NCI-H82 treated with DMSO at 0.1 percent for 48 hours (cell line): ENCODE data around the gene POLR1A.

ENCODE experiments used
- DNase-seq: peaks from one replicate; lab custom pipeline; 2025; ENCODE audit not compliant: unreplicated experiment; lab: John Stamatoyannopoulos, UW

Gene POLR1A

DNA sequence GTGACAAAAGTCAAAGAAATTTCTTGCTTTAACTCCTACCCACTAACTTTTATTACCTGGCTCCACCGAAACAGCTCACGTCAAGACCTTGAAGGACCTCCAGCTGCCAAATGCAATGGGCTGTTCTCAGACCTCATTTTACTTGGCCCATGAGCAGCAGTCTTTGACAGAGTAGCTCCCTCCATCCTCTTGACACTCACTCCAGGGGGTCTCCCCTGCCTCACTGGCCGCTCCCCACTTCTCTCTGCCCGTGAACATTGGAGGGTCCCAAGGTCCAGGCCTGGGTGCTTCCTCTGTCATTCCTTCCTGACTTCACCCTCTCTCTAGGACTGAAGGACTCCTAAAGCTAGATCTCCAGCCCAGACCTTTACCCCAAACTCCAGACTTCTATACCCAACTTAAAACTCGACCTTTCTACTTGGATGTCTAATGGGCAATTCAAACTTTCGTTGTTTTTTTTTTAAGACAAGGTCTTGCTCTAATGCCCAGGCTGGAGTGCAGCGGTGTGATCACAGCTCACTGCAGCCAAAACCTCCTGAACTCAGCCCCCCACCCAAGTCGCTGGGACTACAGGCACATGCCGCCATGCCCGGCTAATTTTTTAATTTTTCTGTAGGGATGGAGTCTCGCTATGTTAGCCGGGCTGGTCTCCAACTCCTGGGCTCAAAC is 124.0 kb downstream of the POLR1A start:
- no peak for DNase-seq

DNA sequence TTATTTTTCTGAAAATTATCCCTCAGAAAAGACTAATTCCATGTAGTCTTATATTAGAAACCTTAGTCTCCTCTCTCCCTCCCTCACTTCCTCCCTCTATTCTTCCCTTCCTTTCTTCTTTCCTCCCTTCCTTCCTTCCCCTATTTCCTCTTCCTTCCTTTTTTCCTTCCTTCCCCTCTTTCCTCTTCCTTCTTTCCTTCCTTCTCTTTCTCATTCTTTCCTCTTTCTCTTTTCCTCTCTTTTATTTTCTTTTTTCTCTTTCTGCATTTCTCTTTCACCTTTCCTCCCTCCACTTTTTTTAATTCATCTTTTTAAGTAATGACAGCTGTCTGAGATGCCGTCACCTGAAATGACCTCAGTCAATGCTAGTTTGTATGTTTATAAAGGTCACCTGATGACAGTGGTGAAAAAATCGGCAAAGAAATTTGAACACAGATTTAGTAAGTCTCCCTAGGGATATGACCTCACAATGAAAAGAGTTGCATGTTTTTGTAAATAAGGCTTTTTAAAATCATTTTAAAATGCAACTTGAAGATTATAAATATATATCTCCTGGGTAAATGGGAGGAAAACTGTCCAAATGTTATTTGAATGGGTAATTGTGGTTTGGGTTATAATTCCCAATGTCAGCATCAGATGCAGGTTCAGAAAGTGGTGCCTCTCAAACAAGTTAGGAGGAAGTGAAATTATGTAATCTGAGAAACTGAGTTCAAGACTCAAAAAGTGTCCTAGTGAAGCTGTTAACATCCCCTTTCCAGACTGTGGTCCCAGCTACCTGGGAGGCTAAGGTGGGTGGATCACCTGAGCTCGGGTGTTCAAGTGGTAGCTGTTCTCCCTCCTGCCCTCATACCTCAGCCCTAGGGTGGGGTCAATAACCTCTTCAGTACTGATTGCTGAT is 126.6 kb downstream of the POLR1A start:
- DNase-seq = no peak

DNA sequence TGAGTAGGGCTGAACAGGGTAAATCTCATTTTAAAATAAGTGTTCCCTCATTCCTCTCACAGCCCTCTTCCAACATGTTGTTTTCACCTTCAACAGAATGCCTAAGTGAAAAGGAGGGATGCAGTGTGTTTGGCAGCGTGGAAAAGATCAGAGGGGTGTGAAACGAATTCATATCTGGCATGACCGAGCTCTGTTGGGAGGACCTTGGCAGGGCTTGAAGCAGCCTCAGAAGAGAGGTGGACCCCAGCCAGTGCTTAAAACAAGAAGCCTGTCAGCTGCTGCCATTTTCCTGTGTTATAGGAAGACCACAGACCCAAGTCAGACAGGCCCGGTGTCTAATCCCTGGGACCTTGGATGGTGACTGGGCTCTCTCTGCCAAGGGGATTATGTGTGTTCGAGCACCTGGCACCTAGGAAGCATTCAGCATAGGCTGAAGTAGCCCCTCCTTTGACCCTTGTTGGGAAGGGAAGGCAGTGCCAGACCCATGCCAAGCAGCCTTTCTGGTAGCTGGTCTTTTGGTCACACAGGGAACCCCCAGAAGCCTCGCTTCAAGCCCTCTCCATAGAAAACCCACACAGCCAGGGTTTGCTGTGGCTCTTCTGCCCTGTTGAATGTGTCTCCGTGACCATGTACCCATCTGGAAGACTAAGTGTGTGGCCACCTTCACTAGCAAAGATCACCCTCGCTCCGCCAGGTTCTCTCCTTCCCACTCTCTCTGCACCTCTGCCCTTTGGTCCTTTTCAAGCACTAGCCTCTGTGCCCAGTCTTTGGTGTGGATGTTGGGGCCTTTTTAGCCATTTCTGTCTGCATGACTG is 129.4 kb downstream of the POLR1A start:
- DNase-seq = no peak

DNA sequence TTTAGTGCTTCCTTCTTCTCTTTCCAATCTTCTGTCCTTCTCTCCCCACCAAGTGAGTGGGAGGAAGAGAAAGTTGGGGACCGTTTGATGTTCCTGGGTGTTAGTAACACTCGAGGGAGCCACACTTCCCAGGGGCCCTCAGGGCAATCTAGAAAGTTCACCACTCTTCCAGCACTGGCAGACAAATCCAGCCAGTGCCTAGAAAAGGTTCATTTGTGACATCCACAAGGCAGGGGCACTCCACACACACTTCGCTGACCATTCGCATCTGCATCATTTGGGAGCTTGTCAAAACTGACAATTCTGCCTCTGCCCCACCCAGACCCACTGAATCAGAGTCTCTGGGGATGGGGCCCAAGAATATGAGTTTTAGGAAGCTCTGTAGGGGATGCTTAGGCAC is 130.1 kb downstream of the POLR1A start:
- no peak for DNase-seq

DNA sequence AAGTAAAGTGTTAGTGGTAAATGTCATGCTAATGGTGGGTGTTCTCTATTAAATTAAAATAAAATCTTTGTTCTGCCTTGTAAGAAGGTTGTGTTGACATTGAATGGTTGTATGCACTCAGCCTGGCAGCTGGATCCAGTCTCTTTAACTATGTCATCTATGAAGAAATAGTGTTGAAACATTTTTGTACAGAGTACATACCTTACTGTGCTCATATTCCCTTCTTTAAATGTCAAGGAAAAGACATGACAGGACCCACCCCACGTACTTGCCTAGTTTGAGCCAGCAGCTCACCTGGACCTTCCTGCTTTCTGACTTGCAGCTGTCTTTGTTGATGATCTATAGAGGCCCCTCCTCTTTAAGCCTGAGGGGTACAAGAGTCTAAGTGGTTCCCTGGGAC is 131.3 kb downstream of the POLR1A start:
- no peak for DNase-seq

DNA sequence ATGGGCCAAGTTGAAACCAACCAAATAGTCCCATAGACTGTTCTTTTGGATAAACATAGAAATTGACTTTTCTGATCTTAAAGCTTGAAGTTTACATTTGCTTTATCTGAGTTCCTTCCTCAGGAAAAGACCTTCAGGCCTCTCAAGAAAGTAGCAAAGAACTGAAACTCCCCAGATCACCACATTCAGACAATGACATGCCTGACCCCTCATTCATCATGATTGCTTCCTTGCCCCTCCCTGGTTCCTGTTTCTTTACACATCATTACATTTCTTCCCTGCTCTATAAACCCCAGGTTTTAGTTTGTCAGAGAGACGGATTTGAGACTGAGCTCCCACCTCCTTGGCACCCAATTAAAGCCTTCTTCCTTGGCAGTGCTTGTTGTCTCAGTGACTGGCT is 133.3 kb downstream of the POLR1A start:
- DNase-seq = no peak

DNA sequence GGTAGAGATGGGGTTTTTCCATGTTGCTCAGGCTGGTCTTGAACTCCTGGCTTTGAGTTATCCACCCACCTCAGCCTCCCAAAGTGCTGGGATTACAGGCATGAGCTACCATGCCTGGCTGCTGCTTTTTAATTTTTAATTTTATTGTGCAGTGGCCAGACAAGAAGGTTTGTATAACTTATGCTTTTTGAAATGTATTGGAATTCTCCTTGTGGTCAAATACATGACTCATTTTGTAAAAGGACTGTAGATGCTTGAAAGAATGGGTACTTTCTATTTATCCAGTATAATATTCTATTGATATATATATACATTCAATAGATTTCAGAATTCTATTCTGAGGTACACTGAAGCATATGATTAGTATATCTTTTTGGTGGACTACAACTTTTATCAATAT is 134.3 kb downstream of the POLR1A start:
- DNase-seq = no peak
